Epithelial cell of proximal tubule (primary cell): ENCODE results near the gene PAGE4. TPM values are rescaled to one million over a fixed set of nuclear protein-coding genes. Genes with fewer than 3 reads are reported as not detected.

Source experiments
- DNase-seq: peaks from one replicate; pipeline ENCODE4 v3.0.0-alpha.2; 2011; ENCODE audit warnings: low read depth
- H3K4me3 ChIP-seq: 2 replicates; pipeline ENCODE4 v1.5.1; 2011; ENCODE audit warnings: low read depth, mild to moderate bottlenecking, low read length
- CTCF ChIP-seq: conservative IDR thresholded peaks from 2 replicates; pipeline ENCODE4 v1.5.1; 2012; ENCODE audit warnings: low read depth, mild to moderate bottlenecking, low read length
- total RNA-seq: library from RNA; depleted of rRNA; stranded (reverse); fragments of >200 nt; gene quantifications from 2 replicates; pipeline ENCODE4 v1.2.3, GENCODE V29; 2015

PAGE4 gene
- total RNA-seq, 1 donor from 2014 or later, result not detected

- DNase-seq, result no peak
- no peak for TF ChIP-seq CTCF
- no peak overlapping the region for H3K4me3 ChIP-seq
These were observed 33.0 kb downstream of the PAGE4 start for GRCh38 chrX:49862093-49862492.

GRCh38 chrX:49868739-49869138 lies 39.6 kb downstream of the PAGE4 start:
- H3K4me3 ChIP-seq, result no peak overlapping the region
- no peak for DNase-seq
- no peak for TF ChIP-seq CTCF

GRCh38 chrX:49876750-49877149 lies 47.6 kb downstream of the PAGE4 start:
- DNase-seq, result no peak
- TF ChIP-seq CTCF, result peak; percentile 52
- H3K4me3 ChIP-seq, result no peak overlapping the region

GRCh38 chrX:49877397-49878101 lies 48.4 kb downstream of the PAGE4 start:
- no peak for TF ChIP-seq CTCF
- DNase-seq, result no peak
- H3K4me3 ChIP-seq, result no peak overlapping the region

- no peak for TF ChIP-seq CTCF
- no peak for DNase-seq
- peak overlapping the region; percentile 58 for H3K4me3 ChIP-seq
These were observed 49.2 kb downstream of the PAGE4 start for GRCh38 chrX:49878128-49878833.

- H3K4me3 ChIP-seq, result peak within 1 kb of the TSS; percentile 58
- peak; percentile 44 for DNase-seq
- peak; percentile 53 for TF ChIP-seq CTCF
These were observed 49.9 kb downstream of the PAGE4 start, which contains the start of gene USP27X for GRCh38 chrX:49878834-49879655. Gene USP27X (plus strand): TSS chrX:49879484. CDS start chrX:49880308, 824 bp downstream.
